HG02759 (cell line): ENCODE data around the gene NDOR1.

Source experiments
- ATAC-seq: cut with Tn5 transposase; IDR thresholded peaks from one replicate; pipeline ENCODE4 v1.9.1; 2021; ENCODE audit warnings: mild to moderate bottlenecking, moderate library complexity; ENCODE audit not compliant: unreplicated experiment

The NDOR1 gene

DNA sequence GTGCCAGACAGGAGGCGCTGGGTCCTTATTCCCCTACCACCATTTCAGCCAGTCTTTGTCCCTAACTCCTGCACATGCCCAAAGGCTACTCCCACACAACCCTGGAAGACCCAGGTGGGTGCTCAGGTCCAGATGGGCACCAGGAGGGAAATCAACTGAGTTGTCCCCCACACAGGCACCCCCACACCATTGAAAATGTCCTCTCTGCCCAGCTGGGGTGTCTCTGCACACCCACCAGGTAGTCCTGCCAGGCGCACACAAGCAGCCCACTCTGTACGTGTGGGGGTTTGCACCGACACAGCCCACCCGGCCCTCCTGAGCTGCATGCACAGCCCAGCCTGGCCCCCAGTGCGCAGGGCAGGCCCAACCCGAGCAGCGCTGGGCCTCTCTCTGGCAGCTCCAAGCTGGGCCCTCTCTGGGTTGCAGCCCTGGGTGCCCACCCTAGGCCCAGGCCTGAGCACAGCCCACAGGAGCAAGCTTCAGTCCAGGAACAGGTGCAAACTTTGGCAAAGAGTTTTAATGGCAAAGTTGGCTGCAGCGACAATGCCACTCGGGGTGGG is 14.3 kb downstream of the NDOR1 start:
- no peak for ATAC-seq

DNA sequence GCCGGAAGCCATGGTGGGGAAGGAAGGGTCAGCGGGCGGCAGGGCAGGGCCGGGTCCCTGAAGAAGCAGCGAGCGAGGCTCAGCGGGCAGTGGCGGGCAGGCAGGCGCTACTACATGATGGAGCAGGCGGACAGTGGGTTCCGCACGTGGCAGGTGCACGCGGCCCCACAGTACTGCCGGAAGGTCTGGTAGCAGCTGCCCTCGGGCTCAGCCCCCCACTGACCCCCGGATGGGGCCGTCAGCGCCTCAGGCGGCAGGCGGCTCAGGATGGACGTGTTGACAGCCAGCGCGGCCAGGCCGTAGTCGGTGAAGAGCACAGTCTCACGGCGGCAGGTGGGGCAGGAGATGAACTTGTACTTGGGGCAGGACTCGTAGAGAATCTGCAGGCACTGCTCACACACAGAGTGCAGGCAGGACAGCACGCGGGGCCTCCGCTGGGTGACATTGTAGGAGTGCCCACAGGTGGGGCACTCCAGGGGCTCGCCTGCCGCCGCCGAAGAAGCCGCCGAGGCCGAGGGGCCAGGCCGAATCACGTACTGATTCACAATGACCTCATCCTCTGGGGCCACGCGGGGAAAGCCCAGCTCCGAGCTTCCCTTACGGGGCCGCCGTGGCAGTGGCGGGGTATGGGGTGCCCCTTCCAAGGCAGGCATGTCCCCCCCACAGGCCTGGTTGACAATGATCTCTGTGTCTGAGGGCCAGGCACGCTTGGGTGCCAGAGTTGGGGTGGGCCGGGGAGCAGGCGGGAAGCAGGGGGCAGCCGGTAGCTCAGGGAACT is 15.0 kb downstream of the NDOR1 start:
- no peak for ATAC-seq

- no peak for ATAC-seq
Observed at GRCh38 chr9:137221095-137221505, 15.6 kb downstream of the NDOR1 start.

DNA sequence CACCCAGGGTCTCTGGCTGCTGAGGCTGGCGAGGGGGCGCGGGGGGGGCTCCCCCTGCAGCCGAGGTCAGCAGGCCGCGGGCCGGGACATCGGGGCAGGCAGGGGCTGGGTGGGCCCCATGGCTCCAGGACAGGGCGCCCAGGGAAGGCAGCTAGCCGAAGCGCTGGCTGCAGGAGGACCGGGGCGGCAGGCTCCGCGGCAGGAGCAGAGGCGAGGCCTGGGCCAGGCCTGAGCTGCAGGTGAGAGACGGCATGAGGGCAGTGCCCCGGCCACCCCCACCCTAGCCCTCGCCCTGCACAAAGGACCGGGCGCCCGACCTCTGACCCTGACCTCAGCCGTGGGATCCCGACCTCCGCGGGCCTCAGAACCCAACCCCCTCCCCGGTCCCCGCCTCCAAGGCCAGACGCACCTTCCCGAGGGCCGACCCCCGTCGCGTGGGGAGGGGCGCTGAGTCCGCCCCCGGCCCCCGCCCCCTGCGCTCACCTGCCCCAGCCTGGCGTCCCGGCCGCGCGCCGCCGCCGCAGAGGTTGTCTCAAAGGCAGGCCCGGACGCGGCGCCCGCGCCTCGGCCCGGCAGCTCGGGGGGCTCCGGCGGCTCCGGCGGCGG is 16.1 kb downstream of the NDOR1 start:
- no peak for ATAC-seq

GRCh38 chr9:137222190-137223077 is 16.9 kb downstream of the NDOR1 start, which contains the start of gene RNF208:
Gene RNF208, minus strand, starts transcription at chr9:137222240. Its CDS starts 1,028 bp downstream, at chr9:137221212.
- ATAC-seq: peak; percentile 5

GRCh38 chr9:137223078-137223970 is 17.8 kb downstream of the NDOR1 start:
- peak; percentile 76 for ATAC-seq

DNA sequence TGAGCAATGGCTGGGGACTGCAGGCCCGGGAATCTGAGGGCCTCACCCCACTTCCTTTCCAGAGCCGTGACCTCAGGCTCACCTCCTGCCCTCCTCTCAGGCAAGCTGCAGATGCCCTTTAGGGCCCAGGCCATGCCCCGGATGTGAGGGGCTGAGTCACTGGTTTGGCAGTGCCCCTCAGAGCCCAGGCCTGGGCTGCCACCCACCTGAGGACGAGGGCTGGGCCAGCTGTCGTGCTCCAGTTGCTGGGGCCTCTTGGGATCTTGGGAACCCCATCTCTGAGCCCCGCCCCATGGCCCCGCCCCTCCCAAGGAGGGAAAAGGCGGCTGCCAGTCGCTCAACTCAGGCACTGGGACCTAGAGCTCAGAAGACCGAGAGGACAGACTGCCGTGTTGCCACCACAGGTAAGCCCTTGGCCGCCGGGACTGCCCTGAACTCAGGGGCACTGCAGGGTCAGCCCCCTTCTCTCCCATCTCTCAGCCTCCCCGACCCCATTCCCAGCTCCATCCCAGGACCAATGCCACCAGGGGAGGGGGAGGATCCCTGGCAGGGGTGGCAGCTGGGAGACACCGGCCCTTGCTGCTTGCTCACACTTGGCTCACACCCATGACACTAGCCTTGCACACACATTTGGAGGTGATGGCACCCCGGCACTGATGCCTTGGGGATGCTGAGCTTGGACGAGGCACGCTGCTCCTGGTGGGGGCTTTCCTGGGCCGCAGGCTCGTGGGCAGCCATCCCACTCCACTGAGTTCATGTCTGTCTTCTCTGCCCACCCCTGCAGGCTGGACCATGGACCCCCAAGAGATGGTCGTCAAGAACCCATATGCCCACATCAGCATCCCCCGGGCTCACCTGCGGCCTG is 19.6 kb downstream of the NDOR1 start, which contains the start of gene CYSRT1:
CYSRT1 (plus strand) TSS at position 345 of the 865 bp plus-strand sequence; CDS start at position 793, 448 bp downstream.
- no peak for ATAC-seq

DNA sequence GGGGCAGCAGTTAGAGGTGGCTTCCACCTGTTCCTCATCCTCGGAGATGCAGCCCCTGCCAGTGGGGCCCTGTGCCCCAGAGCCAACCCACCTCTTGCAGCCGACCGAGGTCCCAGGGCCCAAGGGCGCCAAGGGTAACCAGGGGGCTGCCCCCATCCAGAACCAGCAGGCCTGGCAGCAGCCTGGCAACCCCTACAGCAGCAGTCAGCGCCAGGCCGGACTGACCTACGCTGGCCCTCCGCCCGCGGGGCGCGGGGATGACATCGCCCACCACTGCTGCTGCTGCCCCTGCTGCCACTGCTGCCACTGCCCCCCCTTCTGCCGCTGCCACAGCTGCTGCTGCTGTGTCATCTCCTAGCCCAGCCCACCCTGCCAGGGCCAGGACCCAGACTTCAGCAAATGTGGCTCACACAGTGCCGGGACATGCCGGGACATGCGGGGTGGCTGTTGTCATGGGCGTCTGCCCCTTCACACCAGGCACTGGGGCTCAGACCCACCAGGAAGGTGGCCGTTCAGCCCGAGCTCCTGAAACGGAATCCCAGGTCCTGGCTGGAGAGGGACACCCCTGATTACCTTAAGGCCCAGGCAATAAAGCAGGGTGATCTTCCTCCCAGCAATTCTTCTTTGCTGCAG is 20.3 kb downstream of the NDOR1 start:
- no peak for ATAC-seq

GRCh38 chr9:137226338-137227053 is 21.0 kb downstream of the NDOR1 start:
- ATAC-seq: no peak

- ATAC-seq: no peak
Observed at GRCh38 chr9:137227054-137227852, 21.8 kb downstream of the NDOR1 start, which contains the start of gene RNF224. Gene RNF224, plus strand, starts transcription at chr9:137227502. Its CDS starts 834 bp downstream, at chr9:137228336.

DNA sequence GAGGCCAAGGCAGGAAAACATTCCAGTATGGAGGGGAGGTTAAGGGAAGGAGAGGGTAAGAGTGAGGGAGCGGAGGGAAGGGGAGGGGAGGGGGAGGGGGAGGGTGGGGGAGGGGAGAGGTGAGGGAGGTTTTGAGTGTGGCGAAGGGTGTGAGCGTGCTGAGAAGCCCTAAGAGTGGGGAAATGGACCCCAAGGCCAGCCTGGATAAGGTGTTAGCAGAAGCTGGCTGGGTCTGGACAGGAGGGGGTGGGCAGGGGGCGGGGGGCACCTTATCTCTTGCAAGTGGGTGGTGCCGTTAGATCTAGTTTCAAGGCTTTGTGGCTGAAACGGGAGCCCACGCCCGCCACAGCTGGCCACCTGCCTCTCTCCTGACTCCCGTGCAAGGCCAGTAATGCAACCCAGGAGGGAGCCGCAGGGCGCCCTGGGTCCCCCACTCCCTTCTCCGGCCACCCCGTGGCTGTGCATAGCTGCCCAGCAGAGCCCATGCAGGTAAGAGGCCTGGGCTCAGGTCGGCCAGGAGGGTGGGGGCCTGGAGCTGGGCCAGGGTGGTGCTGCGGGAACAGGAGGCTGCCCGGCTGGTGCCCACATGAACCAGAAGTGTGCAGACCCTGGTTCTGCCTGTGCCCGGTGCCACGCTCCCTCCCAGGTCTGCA is 22.5 kb downstream of the NDOR1 start:
- no peak for ATAC-seq

GRCh38 chr9:137228506-137228967 is 23.0 kb downstream of the NDOR1 start:
- ATAC-seq: no peak

DNA sequence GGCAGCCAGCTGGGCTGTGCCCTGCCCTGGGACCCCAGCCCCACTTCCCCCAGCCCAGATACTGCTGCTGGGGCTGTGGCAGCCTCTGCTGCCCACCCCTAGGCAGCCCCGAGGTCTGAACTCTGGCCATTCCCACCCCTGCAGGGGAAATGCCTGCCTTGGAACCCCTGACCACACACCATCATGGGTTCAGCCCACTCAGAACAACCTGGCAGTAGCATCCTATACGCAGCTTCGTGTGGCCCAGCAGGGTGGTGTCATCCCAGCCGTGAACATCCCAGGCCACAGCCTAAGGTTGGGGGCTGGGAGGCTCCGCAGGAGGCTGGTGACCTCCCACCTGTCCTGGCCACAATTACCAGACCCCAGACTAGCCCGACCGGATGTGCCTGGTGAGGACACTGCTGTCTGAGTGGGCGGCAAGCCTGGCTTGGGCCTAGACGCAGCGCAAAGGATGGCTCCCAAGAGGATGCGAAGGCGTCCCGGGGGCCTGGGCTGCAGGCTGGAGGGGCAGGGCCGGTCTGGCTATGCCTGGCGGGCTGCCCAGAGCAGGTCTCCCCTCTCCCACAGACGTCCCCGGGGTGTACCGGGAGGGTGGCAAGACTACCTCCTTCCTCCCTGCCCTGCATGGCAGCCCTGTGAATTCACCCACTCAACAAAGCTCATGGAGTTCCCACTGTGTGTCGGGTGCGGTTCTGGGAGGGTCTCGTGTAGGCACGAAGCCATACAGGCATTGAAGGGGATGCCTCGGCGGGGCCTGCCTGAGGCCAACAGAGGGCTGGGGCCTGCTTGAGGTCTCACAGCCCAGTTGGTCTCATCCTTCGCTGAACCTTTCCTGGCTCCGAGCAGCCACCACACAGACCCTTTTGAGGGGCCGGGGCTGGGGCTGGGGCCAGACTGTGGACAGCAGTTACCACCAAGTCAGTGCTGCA is 23.7 kb downstream of the NDOR1 start:
- no peak for ATAC-seq

DNA sequence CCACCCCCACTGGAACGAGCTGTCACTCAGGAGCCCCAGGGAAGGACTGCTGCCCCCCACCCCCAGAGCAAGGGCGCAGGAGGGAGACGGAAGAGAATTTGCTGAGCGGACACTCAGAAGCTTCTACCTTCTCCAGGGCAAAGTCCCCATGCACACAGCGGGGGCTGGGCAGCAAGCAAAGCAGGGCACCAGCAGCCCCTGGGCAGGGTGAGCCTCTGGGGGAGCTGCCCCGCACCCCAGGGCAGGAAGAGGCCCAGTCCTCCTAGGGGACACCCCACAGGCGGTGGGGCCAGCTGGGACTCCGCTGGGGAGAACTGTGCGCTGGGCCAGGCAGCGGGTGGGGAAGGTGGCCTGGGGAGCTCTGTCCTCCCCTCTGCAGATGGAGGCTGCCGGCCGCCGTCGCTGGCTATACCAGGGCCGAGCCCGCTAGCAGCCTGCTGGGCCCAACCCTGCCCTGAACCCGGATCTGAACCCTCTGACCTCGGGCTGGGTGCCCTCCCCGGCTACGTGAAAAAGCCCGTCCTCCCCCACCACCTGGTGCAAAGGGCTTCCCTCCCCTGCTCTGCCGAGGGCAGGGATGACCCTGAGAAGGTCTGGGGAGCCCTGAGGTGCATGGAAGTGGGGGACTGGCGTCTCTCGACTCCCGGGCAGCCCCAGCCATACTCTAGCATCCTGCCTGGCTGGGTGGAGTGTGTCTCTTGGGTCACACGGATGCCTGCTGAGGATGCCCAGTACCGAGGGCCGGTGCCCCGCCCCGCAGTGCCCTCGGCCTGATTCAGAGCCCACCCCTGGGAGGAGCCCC is 24.6 kb downstream of the NDOR1 start:
- ATAC-seq: no peak
